GM21737 (cell line): ENCODE results near the gene COL9A1.
"Not testable (repeated sequence)": the region's sequence is repeated elsewhere in the genome, so short reads cannot be mapped to it uniquely, and the experiment has no call there.

Experiments used
- ATAC-seq: cut with Tn5 transposase; IDR thresholded peaks from one replicate; pipeline ENCODE4 v1.9.1; 2021; ENCODE audit warnings: mild to moderate bottlenecking, moderate library complexity; ENCODE audit not compliant: unreplicated experiment

COL9A1 gene

GRCh38 chr6:70303034-70303525, at the start of gene COL9A1:
COL9A1 (minus strand) TSS chr6:70303084; CDS start chr6:70302924, 160 bp downstream.
- ATAC-seq, result no peak

- no peak for ATAC-seq
Observed at GRCh38 chr6:70351461-70351860, 48.6 kb upstream of the COL9A1 start.

- no peak for ATAC-seq
Observed at GRCh38 chr6:70345619-70346018, 42.7 kb upstream of the COL9A1 start.

- ATAC-seq, result no peak
Observed at GRCh38 chr6:70343313-70343712, 40.4 kb upstream of the COL9A1 start.

GRCh38 chr6:70339810-70340209, 36.9 kb upstream of the COL9A1 start:
- ATAC-seq, result not testable (repeated sequence)

GRCh38 chr6:70338775-70339174, 35.9 kb upstream of the COL9A1 start:
- no peak for ATAC-seq

- ATAC-seq, result no peak
Observed at GRCh38 chr6:70337743-70338105, 34.8 kb upstream of the COL9A1 start.

GRCh38 chr6:70336996-70337742, 34.3 kb upstream of the COL9A1 start:
- ATAC-seq, result no peak

- ATAC-seq, result no peak
Observed at GRCh38 chr6:70327036-70327435, 24.2 kb upstream of the COL9A1 start.

- ATAC-seq, result no peak
Observed at GRCh38 chr6:70325009-70325408, 22.1 kb upstream of the COL9A1 start.

- ATAC-seq, result not testable (repeated sequence)
Observed at GRCh38 chr6:70317799-70318198, 14.9 kb upstream of the COL9A1 start.

- no peak for ATAC-seq
Observed at GRCh38 chr6:70315079-70315751, 12.3 kb upstream of the COL9A1 start.

GRCh38 chr6:70314296-70314695, 11.4 kb upstream of the COL9A1 start:
- ATAC-seq, result no peak

- ATAC-seq, result no peak
Observed at GRCh38 chr6:70312165-70312745, 9.4 kb upstream of the COL9A1 start.

- no peak for ATAC-seq
Observed at GRCh38 chr6:70310063-70310694, 7.3 kb upstream of the COL9A1 start.

GRCh38 chr6:70309243-70309642, 6.4 kb upstream of the COL9A1 start:
- no peak for ATAC-seq

- ATAC-seq, result not testable (repeated sequence)
Observed at GRCh38 chr6:70308142-70308541, 5.3 kb upstream of the COL9A1 start.

GRCh38 chr6:70307008-70307407, 4.1 kb upstream of the COL9A1 start:
- ATAC-seq, result no peak

- ATAC-seq, result no peak
Observed at GRCh38 chr6:70304616-70305015, 1.7 kb upstream of the COL9A1 start.

GRCh38 chr6:70299456-70299855, 3.4 kb downstream of the COL9A1 start:
- ATAC-seq, result no peak

GRCh38 chr6:70298068-70298467, 4.8 kb downstream of the COL9A1 start:
- no peak for ATAC-seq
